Nucleus accumbens (tissue), 56 donors: Measurements from ENCODE around the gene GADD45G.

Source experiments
- DNase-seq, 56 donors: peaks; one replicate each; lab custom pipeline; 2025; lab: John Stamatoyannopoulos, UW

The GADD45G gene

DNA sequence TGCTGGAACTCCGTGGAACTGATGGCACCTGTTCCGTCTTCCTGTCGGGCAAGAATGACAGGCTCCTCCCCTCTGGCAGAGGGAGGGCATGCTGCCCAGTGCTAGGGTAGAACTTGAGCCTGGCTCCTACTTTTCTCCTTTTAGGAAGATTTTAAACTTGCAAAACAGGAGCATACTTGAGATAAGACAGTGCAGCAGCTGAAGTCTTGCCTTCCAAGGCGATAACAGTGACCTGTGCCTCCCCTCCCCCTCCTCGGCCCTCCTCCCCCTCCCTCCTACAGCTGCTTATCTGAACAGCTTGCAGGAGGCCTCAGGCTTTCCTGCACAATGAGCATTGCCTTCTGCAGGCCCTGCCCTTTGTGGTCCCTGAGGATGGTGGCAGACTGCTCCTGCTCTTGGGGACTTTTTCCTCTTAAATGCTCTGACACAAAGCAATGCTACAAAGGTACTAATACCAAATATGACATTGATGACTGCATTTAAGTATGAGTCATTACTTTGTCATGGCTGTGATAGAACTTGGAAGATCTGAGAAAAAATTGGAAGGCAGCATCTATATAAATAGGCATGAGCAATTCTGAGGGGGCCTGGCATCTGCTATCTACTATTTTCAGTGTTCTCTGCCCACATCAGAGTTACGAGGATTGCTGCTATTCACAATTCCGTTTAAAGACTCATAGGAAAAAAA lies 2.0 kb downstream of the GADD45G start:
- DNase-seq = peak in 27 of 56 donors; percentile 19 to 75 (median 43)

DNA sequence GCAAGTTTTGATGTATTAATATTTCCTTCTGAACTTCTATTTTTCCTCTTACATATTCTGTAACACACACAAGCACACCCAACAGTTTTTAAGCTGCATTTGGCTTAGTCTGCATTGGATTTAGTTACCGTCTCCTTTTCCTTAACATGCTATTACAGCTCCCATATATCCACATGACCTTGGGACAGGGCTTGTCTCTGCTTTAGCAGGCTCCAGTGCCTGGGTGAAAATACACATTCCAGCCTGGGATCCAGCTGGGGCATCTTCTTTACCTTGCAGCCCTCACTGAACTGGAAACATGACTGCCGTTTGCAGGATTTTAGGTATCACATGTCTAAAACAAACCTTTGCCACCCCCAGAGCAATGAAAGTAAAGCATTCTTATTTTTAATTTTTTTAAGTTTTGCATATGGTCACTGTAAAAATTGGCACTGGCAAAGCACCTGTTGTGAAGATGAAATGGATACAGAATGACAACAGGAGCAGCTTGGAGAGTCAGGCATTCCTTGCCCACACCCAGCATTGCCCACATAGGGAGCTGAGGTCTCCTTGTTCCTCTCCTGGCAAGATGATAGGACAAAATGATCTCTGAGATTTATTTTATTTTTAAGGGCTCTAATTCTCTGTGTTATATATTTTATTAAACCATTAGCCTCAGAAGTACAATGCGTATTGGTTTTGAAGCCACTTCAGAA lies 4.0 kb downstream of the GADD45G start:
- DNase-seq = no peak

GRCh38 chr9:89609426-89610006 lies 4.7 kb downstream of the GADD45G start:
- DNase-seq = no peak

DNA sequence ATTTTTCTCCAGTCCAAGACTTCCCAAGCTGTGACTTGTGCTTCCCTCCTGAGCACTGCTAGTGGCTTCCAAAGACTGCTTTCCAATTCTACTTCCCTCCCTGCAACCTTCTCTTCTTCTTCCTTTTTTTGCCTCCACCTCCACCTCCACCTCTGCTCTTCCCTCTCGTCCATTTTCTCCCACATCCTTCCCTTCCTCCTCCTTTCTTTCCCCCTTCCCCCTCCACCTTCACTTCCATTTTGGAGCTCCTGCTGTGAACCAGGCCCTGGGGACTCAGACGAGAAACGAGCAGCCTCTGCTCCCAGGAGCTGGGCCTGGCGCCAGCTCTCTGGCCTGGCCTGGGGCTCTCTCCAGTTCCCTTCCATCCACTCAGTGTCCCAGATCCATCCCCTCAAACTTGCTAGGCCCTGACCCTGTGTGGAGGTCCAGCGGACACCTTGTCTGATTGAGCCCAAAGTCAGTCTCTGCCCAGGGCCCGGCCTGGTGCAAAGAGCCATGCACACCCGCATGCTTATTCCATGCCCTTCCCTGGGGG lies 5.6 kb downstream of the GADD45G start:
- DNase-seq = no peak

- no peak for DNase-seq
Measured at GRCh38 chr9:89611425-89611824, 6.6 kb downstream of the GADD45G start.

- no peak for DNase-seq
Measured at GRCh38 chr9:89612566-89613278, 7.9 kb downstream of the GADD45G start.

GRCh38 chr9:89613912-89614892 lies 9.4 kb downstream of the GADD45G start:
- no peak for DNase-seq

GRCh38 chr9:89615661-89616060 lies 10.8 kb downstream of the GADD45G start:
- no peak for DNase-seq

GRCh38 chr9:89616411-89616810 lies 11.6 kb downstream of the GADD45G start:
- DNase-seq = peak in 1 of 56 donors; percentile 31

DNA sequence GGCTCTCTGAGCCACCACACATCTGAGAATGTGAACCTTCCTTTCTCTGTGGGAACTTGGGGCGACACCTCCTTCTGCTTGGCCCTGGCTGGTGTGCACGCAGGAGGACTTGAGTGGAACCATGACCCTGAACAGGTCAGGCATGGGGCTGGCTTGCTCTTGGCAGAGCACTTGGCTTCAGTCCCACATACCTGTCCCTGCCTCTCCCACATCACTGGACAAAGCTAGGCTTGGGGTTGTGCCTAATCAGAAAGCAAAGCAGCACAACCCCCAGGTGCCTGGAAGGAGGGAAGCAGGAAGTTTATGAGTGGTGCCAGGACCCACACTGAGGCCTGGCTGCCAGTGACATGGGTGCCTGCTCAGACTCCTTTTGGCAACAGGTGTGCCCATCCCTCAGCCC lies 13.2 kb downstream of the GADD45G start:
- DNase-seq = no peak

GRCh38 chr9:89619019-89619418 lies 14.2 kb downstream of the GADD45G start:
- DNase-seq = no peak

GRCh38 chr9:89619424-89620138 lies 14.8 kb downstream of the GADD45G start:
- DNase-seq = no peak

- no peak for DNase-seq
Measured at GRCh38 chr9:89621031-89621430, 16.2 kb downstream of the GADD45G start.

DNA sequence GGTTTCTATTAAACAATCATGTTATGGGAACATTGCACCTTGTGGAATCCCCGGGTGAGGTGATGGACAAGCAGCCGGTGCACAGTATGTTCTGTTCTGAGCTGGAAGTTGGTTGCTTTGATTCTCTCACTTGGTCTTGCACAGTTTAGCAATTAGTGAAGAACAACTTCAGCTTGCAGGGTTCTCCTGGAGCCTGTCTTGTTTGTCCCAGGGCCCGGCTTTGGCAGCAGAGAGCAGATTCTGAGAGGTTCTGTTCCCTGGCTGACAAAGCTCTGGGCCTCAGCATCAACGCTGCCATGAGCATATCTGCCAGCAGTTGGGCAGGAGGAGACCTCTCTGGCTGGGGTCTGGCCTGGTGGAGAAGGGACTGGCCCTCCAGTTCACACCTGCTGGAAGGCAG lies 16.9 kb downstream of the GADD45G start:
- peak in 20 of 56 donors; percentile 8 to 72 (median 34) for DNase-seq

DNA sequence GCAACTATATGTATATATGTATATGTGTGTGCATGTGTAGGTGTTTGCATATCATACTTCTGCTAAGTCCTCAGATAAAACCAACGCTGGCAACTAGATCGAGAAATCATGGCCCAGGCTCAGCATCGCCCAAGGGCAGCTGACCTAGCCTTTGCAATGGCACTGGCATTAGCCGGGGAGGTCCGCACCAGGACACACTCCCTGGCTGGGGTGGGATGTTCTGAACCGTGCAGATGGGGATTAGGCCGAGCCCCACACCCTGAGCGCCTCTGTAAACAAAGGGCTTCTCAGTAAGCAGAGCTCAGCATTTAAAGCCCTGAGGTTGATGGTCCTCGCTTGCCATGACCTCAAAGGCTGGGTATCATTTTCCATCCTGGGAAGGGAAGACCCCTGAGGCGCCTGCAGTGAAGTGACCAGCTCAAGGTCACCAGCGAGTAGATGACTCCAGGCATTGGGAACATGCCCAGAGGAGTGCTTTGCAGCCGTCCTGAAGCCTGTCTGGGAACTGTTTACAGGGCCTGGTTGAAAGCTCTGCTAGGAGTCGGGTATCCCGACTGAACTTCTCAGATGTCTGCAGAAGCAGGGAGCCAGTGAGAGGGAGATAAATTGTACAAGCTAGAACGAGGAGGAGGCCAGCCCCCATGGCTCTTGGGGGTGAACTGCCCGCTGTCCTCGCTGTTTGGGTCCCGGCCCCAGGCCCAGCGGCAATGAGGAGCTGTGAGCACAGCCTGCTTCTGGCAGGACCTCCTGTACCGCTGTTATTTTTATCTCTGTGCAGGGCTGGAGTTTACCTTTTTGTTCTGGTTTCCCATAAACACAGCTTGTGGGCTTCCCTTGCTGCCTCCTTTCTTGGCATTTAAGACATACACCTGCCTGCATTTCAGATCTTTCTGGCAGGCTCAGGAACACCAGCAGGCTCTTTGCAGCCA lies 18.4 kb downstream of the GADD45G start:
- DNase-seq = peak in 1 of 56 donors; percentile 18

- peak in 28 of 56 donors; percentile 13 to 70 (median 46) for DNase-seq
Measured at GRCh38 chr9:89623925-89624420, 19.2 kb downstream of the GADD45G start.
